WTC11 (cell line): ENCODE data around the gene GPR137B.

Source experiments
- ATF2 ChIP-seq: sonication (generic); formaldehyde crosslinking; IDR thresholded peaks from 2 replicates; pipeline ENCODE4 v1.8.1; 2022; ENCODE audit warnings: low read depth, missing genetic modification reagents, borderline replicate concordance
- CTCF ChIP-seq: fragments of 200-600 bp; IDR thresholded peaks from 2 replicates; pipeline ENCODE4 v1.8.0; 2022; ENCODE audit warnings: antibody characterized with exemption
- E2F1 ChIP-seq: sonication (generic); formaldehyde crosslinking; IDR thresholded peaks from 2 replicates; pipeline ENCODE4 v1.8.0; 2022; ENCODE audit warnings: mild to moderate bottlenecking, missing genetic modification reagents
- ETV6 ChIP-seq: sonication (generic); formaldehyde crosslinking; IDR thresholded peaks from 2 replicates; pipeline ENCODE4 v1.8.1; 2022; ENCODE audit warnings: mild to moderate bottlenecking, missing genetic modification reagents
- FOXP1 ChIP-seq: sonication (generic); formaldehyde crosslinking; IDR thresholded peaks from 2 replicates; pipeline ENCODE4 v1.8.0; 2022; ENCODE audit warnings: missing genetic modification reagents, mild to moderate bottlenecking, moderate library complexity, borderline replicate concordance
- MAX ChIP-seq: sonication (generic); formaldehyde crosslinking; IDR thresholded peaks from 2 replicates; pipeline ENCODE4 v1.8.0; 2022; ENCODE audit warnings: mild to moderate bottlenecking, missing genetic modification reagents
- MLX ChIP-seq: sonication (generic); formaldehyde crosslinking; IDR thresholded peaks from 2 replicates; pipeline ENCODE4 v1.8.1; 2023; ENCODE audit warnings: mild to moderate bottlenecking, missing genetic modification reagents, moderate library complexity
- NR1H2 ChIP-seq: sonication (generic); formaldehyde crosslinking; IDR thresholded peaks from 2 replicates; pipeline ENCODE4 v1.9.0; 2021; ENCODE audit warnings: mild to moderate bottlenecking, moderate library complexity, missing genetic modification reagents
- USF2 ChIP-seq: sonication (generic); formaldehyde crosslinking; IDR thresholded peaks from 2 replicates; pipeline ENCODE4 v1.8.1; 2023; ENCODE audit warnings: mild to moderate bottlenecking, missing genetic modification reagents, moderate library complexity
- ZBTB21 ChIP-seq: sonication (generic); formaldehyde crosslinking; IDR thresholded peaks from 2 replicates; pipeline ENCODE4 v1.8.1; 2023; ENCODE audit warnings: mild to moderate bottlenecking, missing genetic modification reagents, borderline replicate concordance
- ZBTB43 ChIP-seq: sonication (generic); formaldehyde crosslinking; IDR thresholded peaks from 2 replicates; pipeline ENCODE4 v1.8.1; 2023; ENCODE audit warnings: mild to moderate bottlenecking, missing genetic modification reagents
- ZNF138 ChIP-seq: sonication (generic); formaldehyde crosslinking; conservative IDR thresholded peaks from 2 replicates; pipeline ENCODE4 v1.8.1; 2022; ENCODE audit warnings: mild to moderate bottlenecking, moderate library complexity, missing genetic modification reagents

GRCh38 chr1:236214761-236215160 is 72.4 kb downstream of the GPR137B start:
- TF ChIP-seq CTCF: no peak
- no peak for TF ChIP-seq MLX
- no peak for TF ChIP-seq ETV6 (CRISPR knock-in tag)
- TF ChIP-seq E2F1 (CRISPR knock-in tag): no peak
- TF ChIP-seq USF2 (CRISPR knock-in tag): no peak
- TF ChIP-seq ZBTB43 (CRISPR knock-in tag): no peak
- TF ChIP-seq ZBTB21 (CRISPR knock-in tag): no peak
- TF ChIP-seq NR1H2: no peak
- no peak for TF ChIP-seq FOXP1
- TF ChIP-seq ZNF138 (CRISPR knock-in tag): no peak
- TF ChIP-seq MAX (CRISPR knock-in tag): no peak
- no peak for TF ChIP-seq ATF2 (CRISPR knock-in tag)
